ENCODE data around the gene GRB2. TPM values are rescaled to one million over a fixed set of nuclear protein-coding genes. Genes with fewer than 3 reads are reported as not detected.
A peak's percentile ranks its signal among the peaks of the same experiment; 100 is the strongest.

The GRB2 gene
- total RNA-seq, 1 experiment from 2014 or later, result 106 TPM

DNA sequence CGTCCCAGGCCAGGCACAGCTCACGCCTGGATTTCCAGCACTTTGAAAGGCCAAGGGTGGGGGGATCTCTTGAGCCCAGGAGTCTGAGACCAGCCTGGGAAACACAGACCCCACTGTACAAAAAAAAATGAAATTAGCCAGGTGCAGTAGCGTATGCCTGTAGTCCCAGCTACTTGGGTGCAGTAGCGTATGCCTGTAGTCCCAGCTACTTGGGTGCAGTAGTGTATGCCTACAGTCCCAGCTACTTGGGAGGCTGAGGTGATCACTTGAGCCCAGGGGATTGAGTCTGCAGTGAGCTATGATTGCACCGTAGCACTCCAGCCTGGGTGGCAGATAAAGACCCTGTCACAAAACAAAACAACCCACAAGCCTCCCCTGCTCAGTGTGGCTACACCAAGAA is 89.2 kb downstream of the GRB2 start:
- H2AFZ ChIP-seq (ENCODE audit: low read length), result no peak overlapping the region
- H3K4me3 ChIP-seq (ENCODE audit: low read length), result no peak overlapping the region
- DNase-seq, result no peak
- peaks cover 27% of the 10 kb centered on the region for H3K79me2 ChIP-seq (ENCODE audit: low read length)
- no peak overlapping the region for H3K9ac ChIP-seq (ENCODE audit: low read length)
- peaks cover 15% of the 10 kb centered on the region; the same call in 1 of the 2 replicates for H3K36me3 ChIP-seq (ENCODE audit: insufficient read depth, low read length)
- no peaks in the 10 kb centered on the region for H4K20me1 ChIP-seq (ENCODE audit: insufficient read depth, low read depth, low read length)
- no peaks in the 10 kb centered on the region for H3K27me3 ChIP-seq (ENCODE audit: low read length)
- H3K4me1 ChIP-seq (ENCODE audit: low read length), result peaks cover 26% of the 10 kb centered on the region
- 0 out of 2 replicates have a peak overlapping the region, but pooled peaks have one; percentile 17 for H3K27ac ChIP-seq (ENCODE audit: low read length)
- H3K9me3 ChIP-seq (ENCODE audit: low read length), result no peaks in the 10 kb centered on the region
- no peak overlapping the region for H3K4me2 ChIP-seq (ENCODE audit: low read depth, low read length, poor library complexity, severe bottlenecking)
- H3K9me2 ChIP-seq (replicated peaks; ENCODE audit: insufficient read depth, low read length), result no peaks in the 10 kb centered on the region

DNA sequence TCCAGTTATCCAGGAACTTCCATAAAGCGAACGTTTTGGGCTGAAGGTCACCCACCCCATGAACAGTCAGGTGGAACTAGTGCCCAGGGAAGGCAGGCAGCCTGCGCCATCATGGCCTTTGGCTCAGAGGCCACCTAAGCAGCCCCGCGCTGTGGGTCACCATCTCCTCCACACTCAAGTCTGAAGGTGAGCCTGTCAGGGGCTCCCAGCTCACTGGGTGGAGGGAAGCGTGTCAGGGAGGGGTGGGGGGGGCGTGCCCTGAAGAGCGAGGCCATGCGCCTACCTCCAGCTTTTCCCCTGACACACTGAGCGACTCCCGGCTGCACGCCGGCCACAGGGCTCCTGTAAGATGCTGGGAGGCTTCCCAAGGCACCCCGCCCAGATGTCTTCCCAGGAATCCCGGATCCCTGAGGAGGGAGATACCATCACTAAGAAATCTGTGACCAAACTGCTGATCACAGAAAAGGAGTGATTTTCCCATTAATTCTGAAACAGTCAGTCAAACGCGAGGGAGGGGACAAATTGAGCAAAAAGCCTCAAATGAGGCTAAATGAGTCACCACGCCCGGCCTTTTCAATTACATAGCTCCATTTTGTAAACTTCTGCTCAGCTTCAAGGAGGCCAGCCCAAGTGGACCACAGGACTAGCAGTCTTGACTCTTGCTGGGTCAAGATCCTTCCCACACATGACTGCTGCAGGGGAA is 89.8 kb downstream of the GRB2 start:
- Histone ChIP-seq H3K4me3 (ENCODE audit: low read length) (no peak overlapping the region), H3K4me2 (ENCODE audit: low read depth, low read length, poor library complexity, severe bottlenecking) (no peak overlapping the region), H3K27me3 (ENCODE audit: low read length) (no peaks in the 10 kb centered on the region), H3K27ac (ENCODE audit: low read length) (0 out of 2 replicates have a peak overlapping the region, but pooled peaks have one; percentile 17), H3K36me3 (ENCODE audit: insufficient read depth, low read length) (peaks cover 15% of the 10 kb centered on the region; the same call in 1 of the 2 replicates), H3K9me2 (replicated peaks; ENCODE audit: insufficient read depth, low read length) (no peaks in the 10 kb centered on the region), H3K79me2 (ENCODE audit: low read length) (peaks cover 24% of the 10 kb centered on the region), H2AFZ (ENCODE audit: low read length) (no peak overlapping the region), H3K9ac (ENCODE audit: low read length) (no peak overlapping the region), H3K9me3 (ENCODE audit: low read length) (no peaks in the 10 kb centered on the region), H3K4me1 (ENCODE audit: low read length) (peaks cover 20% of the 10 kb centered on the region), H4K20me1 (ENCODE audit: insufficient read depth, low read depth, low read length) (no peaks in the 10 kb centered on the region)
- DNase-seq, result no peak

DNA sequence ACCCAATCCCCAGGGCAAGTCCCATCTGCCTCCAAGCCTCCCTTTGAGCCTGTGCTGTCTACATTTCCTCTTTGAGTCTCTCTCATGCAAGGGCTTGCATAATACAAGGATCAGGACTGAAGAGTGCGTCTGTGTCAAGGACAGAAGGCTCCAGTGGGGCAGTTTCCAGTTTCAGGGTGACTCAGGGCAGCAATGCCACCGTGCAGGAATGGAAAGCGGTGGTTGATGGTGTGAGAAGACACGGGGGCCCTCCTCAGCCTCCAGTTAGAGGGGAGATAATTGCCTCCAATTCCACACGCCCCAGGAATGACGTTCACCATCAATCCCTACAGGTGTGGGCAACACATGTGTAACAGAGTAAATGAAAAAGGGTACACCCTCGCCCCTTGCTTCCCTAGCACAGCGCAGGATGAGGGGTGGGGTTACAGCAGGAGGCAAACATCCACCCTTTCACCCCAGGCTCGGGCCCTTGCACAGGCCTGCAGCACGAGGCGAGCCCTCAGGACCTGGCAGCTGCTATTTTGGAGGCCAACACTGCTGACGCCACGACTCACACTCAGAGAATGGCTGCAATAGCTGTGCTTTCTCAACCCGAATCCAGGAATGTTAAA is 91.4 kb downstream of the GRB2 start:
- H3K27ac ChIP-seq (ENCODE audit: low read length), result no peak overlapping the region
- DNase-seq, result no peak
- no peaks in the 10 kb centered on the region for H3K27me3 ChIP-seq (ENCODE audit: low read length)
- peaks cover 11% of the 10 kb centered on the region for H3K79me2 ChIP-seq (ENCODE audit: low read length)
- peaks cover 7% of the 10 kb centered on the region for H3K4me1 ChIP-seq (ENCODE audit: low read length)
- no peak overlapping the region for H3K9ac ChIP-seq (ENCODE audit: low read length)
- H2AFZ ChIP-seq (ENCODE audit: low read length), result no peak overlapping the region
- peaks cover 8% of the 10 kb centered on the region; the same call in 1 of the 2 replicates for H3K36me3 ChIP-seq (ENCODE audit: insufficient read depth, low read length)
- no peaks in the 10 kb centered on the region for H3K9me3 ChIP-seq (ENCODE audit: low read length)
- H3K4me3 ChIP-seq (ENCODE audit: low read length), result no peak overlapping the region
- H3K9me2 ChIP-seq (replicated peaks; ENCODE audit: insufficient read depth, low read length), result no peaks in the 10 kb centered on the region
- no peak overlapping the region for H3K4me2 ChIP-seq (ENCODE audit: low read depth, low read length, poor library complexity, severe bottlenecking)
- H4K20me1 ChIP-seq (ENCODE audit: insufficient read depth, low read depth, low read length), result no peaks in the 10 kb centered on the region

DNA sequence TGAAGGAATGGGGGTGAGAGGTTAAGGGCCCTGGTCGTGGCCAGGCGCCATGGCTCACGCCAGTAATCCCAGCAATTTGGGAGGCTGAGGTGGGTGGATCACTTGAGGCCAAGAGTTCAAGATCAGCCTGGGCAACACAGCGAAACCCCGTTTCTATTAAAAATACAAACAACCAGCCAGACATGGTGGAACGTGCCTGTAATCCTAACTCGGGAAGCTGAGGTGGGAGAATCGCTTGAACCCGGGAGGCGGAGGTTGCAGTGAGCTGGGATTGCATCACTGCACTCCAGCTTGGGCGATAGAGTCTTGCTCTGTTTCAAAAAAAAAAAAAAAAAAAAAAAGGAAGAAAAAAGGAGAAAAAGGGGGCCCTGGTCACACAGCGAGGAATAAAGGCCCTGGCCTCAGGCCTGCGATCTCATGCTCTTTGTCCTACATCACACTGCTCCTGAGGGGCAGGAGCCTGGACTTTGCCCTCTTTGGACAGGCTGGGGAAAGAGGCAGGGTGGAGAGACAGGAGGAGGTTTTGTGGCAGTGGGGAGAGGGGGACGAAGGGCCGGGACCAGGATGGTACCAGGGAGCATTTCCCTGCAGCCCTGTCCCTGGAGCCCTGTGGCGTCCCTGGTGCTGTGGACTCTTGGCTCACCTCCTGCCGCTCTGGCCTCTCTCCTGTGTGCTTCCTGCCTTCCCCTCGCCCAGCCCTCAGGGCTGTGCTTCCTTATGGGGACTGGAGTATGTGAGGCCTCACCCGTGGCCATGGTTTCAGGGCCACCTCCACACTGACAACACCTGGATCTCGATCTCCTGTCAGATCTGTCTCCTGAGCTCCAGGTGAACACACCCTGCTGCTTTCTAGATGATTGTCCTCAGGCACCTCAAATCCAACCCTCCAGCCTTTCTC is 96.5 kb downstream of the GRB2 start:
- Histone ChIP-seq H3K36me3 (ENCODE audit: insufficient read depth, low read length) (no peaks in the 10 kb centered on the region), H3K9ac (ENCODE audit: low read length) (no peak overlapping the region), H3K4me2 (ENCODE audit: low read depth, low read length, poor library complexity, severe bottlenecking) (no peak overlapping the region), H3K4me1 (ENCODE audit: low read length) (no peaks in the 10 kb centered on the region), H2AFZ (ENCODE audit: low read length) (no peak overlapping the region), H3K27me3 (ENCODE audit: low read length) (no peaks in the 10 kb centered on the region), H3K4me3 (ENCODE audit: low read length) (no peak overlapping the region), H3K27ac (ENCODE audit: low read length) (no peak overlapping the region), H3K9me2 (replicated peaks; ENCODE audit: insufficient read depth, low read length) (no peaks in the 10 kb centered on the region), H3K9me3 (ENCODE audit: low read length) (no peaks in the 10 kb centered on the region), H4K20me1 (ENCODE audit: insufficient read depth, low read depth, low read length) (no peaks in the 10 kb centered on the region), H3K79me2 (ENCODE audit: low read length) (no peaks in the 10 kb centered on the region)
- DNase-seq, result no peak

DNA sequence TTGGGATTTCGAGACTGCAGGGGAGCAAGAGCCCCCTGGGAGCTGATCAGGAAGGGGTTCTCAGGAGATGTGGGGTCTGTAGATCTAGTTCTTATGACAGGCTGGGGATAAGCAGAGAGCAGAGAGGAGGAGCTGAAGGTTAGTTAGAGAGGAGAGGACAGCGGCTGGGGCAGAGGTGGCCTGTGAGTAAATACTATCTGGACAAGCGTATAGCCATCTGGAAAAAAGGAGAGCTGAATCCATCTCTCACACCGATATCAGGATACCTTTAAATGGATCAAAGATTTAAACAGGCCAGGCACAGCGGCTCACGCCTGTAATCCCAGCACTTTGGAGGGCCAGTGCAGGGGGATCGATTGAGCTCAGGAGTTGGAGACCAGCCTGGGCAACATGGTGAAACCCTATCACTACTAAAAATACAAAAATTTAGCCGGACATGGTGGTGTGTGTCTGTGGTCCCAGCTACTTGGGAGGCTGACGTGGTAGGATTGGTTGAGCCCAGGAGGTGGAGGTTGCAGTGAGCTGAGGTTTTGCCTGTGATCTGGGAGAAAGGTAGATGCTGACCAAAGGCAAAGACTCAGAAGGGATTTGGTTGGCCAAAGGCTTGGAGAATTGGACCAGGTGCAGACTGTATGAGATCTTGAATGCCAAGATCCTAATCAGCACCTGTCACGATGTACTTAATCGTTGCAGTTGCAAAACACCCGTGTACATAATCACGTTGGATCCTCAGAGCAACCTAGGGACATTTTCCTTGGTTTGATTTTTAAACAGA is 97.3 kb downstream of the GRB2 start:
- DNase-seq, result no peak
- Histone ChIP-seq H2AFZ (ENCODE audit: low read length) (no peak overlapping the region), H3K4me1 (ENCODE audit: low read length) (no peaks in the 10 kb centered on the region), H3K27me3 (ENCODE audit: low read length) (no peaks in the 10 kb centered on the region), H3K9me3 (ENCODE audit: low read length) (no peaks in the 10 kb centered on the region), H4K20me1 (ENCODE audit: insufficient read depth, low read depth, low read length) (no peaks in the 10 kb centered on the region), H3K4me2 (ENCODE audit: low read depth, low read length, poor library complexity, severe bottlenecking) (no peak overlapping the region), H3K9me2 (replicated peaks; ENCODE audit: insufficient read depth, low read length) (no peaks in the 10 kb centered on the region), H3K27ac (ENCODE audit: low read length) (no peak overlapping the region), H3K4me3 (ENCODE audit: low read length) (no peak overlapping the region), H3K36me3 (ENCODE audit: insufficient read depth, low read length) (no peaks in the 10 kb centered on the region), H3K9ac (ENCODE audit: low read length) (no peak overlapping the region), H3K79me2 (ENCODE audit: low read length) (no peaks in the 10 kb centered on the region)

DNA sequence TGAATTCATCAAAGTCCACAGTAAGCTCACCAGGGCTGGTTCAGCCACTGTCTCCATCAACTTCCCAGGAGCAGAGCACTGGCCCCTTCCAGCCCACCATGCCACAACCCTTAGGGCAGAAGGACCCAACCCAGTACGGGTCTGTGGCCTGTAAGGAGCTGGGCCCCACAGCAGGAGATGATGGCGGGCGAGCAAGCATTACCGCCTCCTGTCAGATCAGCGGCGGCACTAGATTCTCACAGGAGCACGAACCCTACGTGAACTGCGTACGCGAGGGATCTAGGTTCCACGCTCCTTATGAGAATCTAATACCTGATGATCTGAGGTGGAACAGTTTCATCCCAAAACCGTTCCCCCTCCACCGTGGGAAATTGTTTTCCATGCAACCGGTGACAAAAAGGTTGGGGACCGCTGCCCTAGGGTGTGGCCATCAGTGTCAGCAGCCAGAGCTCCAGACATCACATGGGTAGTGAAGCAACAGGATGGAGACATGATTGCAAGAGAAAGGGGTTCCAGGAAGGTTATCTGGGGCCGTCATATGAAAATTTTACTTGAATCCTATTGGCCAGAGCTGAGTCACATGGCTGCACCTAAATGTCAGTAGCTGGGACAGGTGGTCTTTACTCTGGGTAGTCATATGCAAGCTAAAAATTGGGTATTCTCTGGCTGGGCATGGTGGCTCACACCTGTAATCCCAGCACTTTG is 103.8 kb downstream of the GRB2 start:
- Histone ChIP-seq H3K36me3 (ENCODE audit: insufficient read depth, low read length) (no peaks in the 10 kb centered on the region), H3K9me2 (replicated peaks; ENCODE audit: insufficient read depth, low read length) (no peaks in the 10 kb centered on the region), H3K9me3 (ENCODE audit: low read length) (no peaks in the 10 kb centered on the region), H3K9ac (ENCODE audit: low read length) (no peak overlapping the region), H3K4me1 (ENCODE audit: low read length) (peaks cover 9% of the 10 kb centered on the region), H3K4me3 (ENCODE audit: low read length) (no peak overlapping the region), H3K79me2 (ENCODE audit: low read length) (no peaks in the 10 kb centered on the region), H3K27me3 (ENCODE audit: low read length) (no peaks in the 10 kb centered on the region), H4K20me1 (ENCODE audit: insufficient read depth, low read depth, low read length) (no peaks in the 10 kb centered on the region), H3K27ac (ENCODE audit: low read length) (no peak overlapping the region), H2AFZ (ENCODE audit: low read length) (no peak overlapping the region), H3K4me2 (ENCODE audit: low read depth, low read length, poor library complexity, severe bottlenecking) (no peak overlapping the region)
- DNase-seq, result no peak

DNA sequence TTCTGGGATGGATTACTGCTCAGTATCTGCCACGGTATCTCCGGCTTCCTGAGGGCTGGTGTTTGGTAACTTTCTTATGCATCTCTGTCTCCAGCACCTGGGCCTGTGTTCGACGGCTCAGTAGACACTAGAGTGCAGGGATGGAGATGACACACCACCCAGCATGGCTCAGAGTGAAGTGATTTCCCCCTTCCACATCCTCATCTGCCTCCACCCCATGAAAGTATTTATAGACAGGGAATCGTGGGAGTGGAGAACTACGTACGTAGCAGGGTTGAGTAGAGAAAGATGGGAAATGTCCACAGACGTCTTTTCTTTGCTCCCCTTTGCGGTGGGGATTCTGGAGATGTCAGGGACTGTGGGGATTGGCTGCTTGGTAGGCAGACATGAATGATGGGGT is 104.4 kb downstream of the GRB2 start:
- Histone ChIP-seq H2AFZ (ENCODE audit: low read length) (no peak overlapping the region), H4K20me1 (ENCODE audit: insufficient read depth, low read depth, low read length) (no peaks in the 10 kb centered on the region), H3K9ac (ENCODE audit: low read length) (no peak overlapping the region), H3K27me3 (ENCODE audit: low read length) (no peaks in the 10 kb centered on the region), H3K9me3 (ENCODE audit: low read length) (no peaks in the 10 kb centered on the region), H3K4me1 (ENCODE audit: low read length) (peaks cover 9% of the 10 kb centered on the region), H3K4me3 (ENCODE audit: low read length) (no peak overlapping the region), H3K27ac (ENCODE audit: low read length) (no peak overlapping the region), H3K9me2 (replicated peaks; ENCODE audit: insufficient read depth, low read length) (no peaks in the 10 kb centered on the region), H3K4me2 (ENCODE audit: low read depth, low read length, poor library complexity, severe bottlenecking) (no peak overlapping the region), H3K79me2 (ENCODE audit: low read length) (no peaks in the 10 kb centered on the region), H3K36me3 (ENCODE audit: insufficient read depth, low read length) (no peaks in the 10 kb centered on the region)
- DNase-seq, result no peak

Data from Karpas-422 (cell line).